Prostate gland (tissue), 2 donors: ENCODE data around the gene KRT13. TPM values are rescaled to one million over a fixed set of nuclear protein-coding genes. Genes with fewer than 3 reads are reported as not detected.

Experiments used
- DNase-seq: peaks from one replicate; pipeline ENCODE4 v3.0.0-alpha.2; 2019; ENCODE audit warnings: low spot score
- H3K27ac ChIP-seq, 2 donors: fragments of 200-600 bp; sonication (generic); 2 replicates each; pipeline ENCODE4 v1.5.1; 2017 to 2019
- H3K27me3 ChIP-seq: fragments of 200-600 bp; sonication (generic); replicated peaks from 2 replicates; pipeline ENCODE4 v1.5.1; 2019; ENCODE audit not compliant: insufficient read depth
- H3K36me3 ChIP-seq, 2 donors: fragments of 200-600 bp; sonication (generic); 1 replicate in 1 of 2; 2 replicates in 1 of 2; pipeline versions ENCODE4 v1.5.1 to v1.8.1; 2017 to 2019
- H3K4me1 ChIP-seq: fragments of 200-600 bp; sonication (generic); replicated peaks from 2 replicates; pipeline ENCODE4 v1.5.1; 2019
- H3K4me3 ChIP-seq, 2 donors: fragments of 200-600 bp; sonication (generic); 2 replicates each; pipeline ENCODE4 v1.5.1; 2017 to 2019
- H3K9me3 ChIP-seq: fragments of 200-600 bp; sonication (generic); 2 replicates; pipeline ENCODE4 v1.5.1; 2017
- CTCF ChIP-seq, 4 experiments: fragments of 200-600 bp in 2 of 4; fragments of 450-650 bp in 2 of 4; sonication (generic) in 2 of 4; IDR thresholded peaks; 1 replicate in 3 of 4; 2 replicates in 1 of 4; pipeline ENCODE4 v1.5.1; 2016 to 2019; ENCODE audit warnings: antibody characterized with exemption in 4 of 4, mild to moderate bottlenecking in 2 of 4, moderate library complexity in 2 of 4
- POLR2A ChIP-seq: fragments of 450-650 bp; IDR thresholded peaks from one replicate; pipeline ENCODE4 v1.6.1; 2016; ENCODE audit warnings: antibody characterized with exemption, mild to moderate bottlenecking
- POLR2AphosphoS5 ChIP-seq: sonication (generic); formaldehyde crosslinking; IDR thresholded peaks from one replicate; pipeline ENCODE4 v1.6.1; 2017; ENCODE audit warnings: antibody characterized with exemption
- WGBS: methylation state at CpG from one replicate; pipeline ENCODE4 v1.1.5; 2018; 5-methylcytosine and 5-hydroxymethylcytosine counted together
- intact Hi-C: fragments of 100-400 bp; cut with DNase I; formaldehyde crosslinking; loops from one replicate; pipeline ENCODE4 v1.14.2; 2022
- total RNA-seq, 2 donors: library from RNA; depleted of rRNA; stranded (reverse); fragments of >200 nt; gene quantifications; one replicate each; pipeline ENCODE4 v1.1.0, GENCODE V29; 2016

KRT13 gene
- total RNA-seq, 2 donors from 2014 or later, result 38.4 to 62.7 TPM

GRCh38 chr17:41505809-41506767 lies 676 bp upstream of the KRT13 start:
- peaks cover 2% of the 10 kb centered on the region for H3K4me1 ChIP-seq
- no peak overlapping the region for H3K4me3 ChIP-seq
- TF ChIP-seq POLR2A (no peak), POLR2AphosphoS5 (no peak), CTCF (IDR thresholded peaks at IDR 0.05) (no peak)
- H3K27ac ChIP-seq, result no peak overlapping the region
- H3K9me3 ChIP-seq, result no peaks in the 10 kb centered on the region
- H3K36me3 ChIP-seq, result no peaks in the 10 kb centered on the region
- 75% methylated on average over 14 of the region's 14 CpGs for WGBS
- no peaks in the 10 kb centered on the region for H3K27me3 ChIP-seq
- no peak for DNase-seq
- intact Hi-C loops, result loop anchor here (5.0 kb wide), 1 partner anchor 44 kb away; no protein-coding TSS in a partner anchor

GRCh38 chr17:41504246-41504977 lies 1.0 kb downstream of the KRT13 start:
- intact Hi-C loops, result no loop called here
- WGBS, result 25% methylated on average over 8 of the region's 8 CpGs
- Histone ChIP-seq H3K27me3 (no peaks in the 10 kb centered on the region), H3K4me1 (no peaks in the 10 kb centered on the region), H3K27ac (no peak overlapping the region), H3K36me3 (no peaks in the 10 kb centered on the region), H3K9me3 (no peaks in the 10 kb centered on the region), H3K4me3 (no peak overlapping the region)
- peak; percentile 15 for TF ChIP-seq POLR2AphosphoS5
- TF ChIP-seq POLR2A, result no peak
- no peak for DNase-seq

DNA sequence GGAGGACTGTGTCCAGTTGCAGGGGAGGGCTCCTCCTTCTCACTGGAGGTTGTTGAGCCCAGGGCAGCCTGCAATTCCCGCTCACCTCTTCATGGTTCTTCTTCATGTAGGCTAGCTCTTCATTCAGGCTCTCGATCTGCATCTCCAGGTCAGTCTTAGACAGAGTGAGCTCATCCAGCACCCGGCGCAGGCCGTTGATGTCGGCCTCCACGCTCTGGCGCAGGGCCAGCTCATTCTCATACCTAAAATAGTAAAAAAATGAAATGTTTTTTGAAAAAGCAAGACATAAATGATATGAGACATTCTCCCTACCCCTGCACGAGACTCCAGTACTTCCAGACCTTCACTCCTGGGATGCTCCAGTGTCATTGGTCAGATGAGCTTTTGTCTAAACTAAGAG lies 2.2 kb downstream of the KRT13 start:
- no peaks in the 10 kb centered on the region for H3K27me3 ChIP-seq
- no peak for TF ChIP-seq POLR2AphosphoS5
- no peak overlapping the region for H3K27ac ChIP-seq
- 72% methylated on average over 9 of the region's 9 CpGs for WGBS
- no peaks in the 10 kb centered on the region for H3K36me3 ChIP-seq
- H3K4me1 ChIP-seq, result no peaks in the 10 kb centered on the region
- DNase-seq, result no peak
- no peak overlapping the region for H3K4me3 ChIP-seq
- no peaks in the 10 kb centered on the region for H3K9me3 ChIP-seq
- intact Hi-C loops, result no loop called here

DNA sequence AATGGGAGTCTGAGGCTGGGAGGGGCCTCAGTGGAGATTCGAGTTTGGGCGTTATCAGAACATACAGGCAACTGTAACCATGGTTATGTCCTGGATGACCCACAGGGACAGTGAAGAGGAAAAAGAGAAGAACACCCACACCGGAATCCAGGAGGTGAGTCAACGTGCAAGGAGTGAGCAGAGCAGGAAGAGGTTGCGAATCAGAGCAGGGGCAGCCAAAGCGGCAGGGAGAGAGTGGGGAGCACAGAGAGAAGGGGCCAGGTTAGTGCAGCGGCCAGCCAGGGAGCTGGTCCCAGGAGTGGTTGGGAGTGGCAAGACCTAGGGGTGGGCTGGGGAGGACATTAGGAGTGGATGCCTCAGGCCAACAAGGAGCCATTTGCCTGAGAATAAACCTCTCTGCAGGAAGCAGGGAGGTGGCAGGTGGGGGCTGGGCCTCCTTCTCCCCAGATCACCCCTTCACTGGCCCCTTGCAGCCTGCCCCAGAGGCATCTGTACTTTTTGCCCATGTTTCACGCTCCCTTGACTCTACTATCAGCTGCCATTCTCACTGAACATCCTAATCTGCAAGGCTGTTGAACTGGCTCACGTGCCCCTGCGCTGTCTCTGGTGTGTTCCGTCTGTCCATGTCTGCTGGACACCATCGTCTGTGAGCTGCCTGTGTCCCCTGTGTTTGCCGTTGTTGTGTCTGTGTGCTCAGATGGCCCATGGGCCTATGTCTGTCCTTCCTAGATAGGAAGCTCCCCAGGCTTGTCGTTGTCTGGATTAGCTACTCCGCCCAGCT lies 5.1 kb downstream of the KRT13 start:
- H3K27ac ChIP-seq, result no peak overlapping the region
- H3K4me3 ChIP-seq, result no peak overlapping the region
- intact Hi-C loops, result no loop called here
- TF ChIP-seq CTCF (IDR thresholded peaks at IDR 0.05) (no peak), POLR2A (no peak), POLR2AphosphoS5 (no peak)
- H3K27me3 ChIP-seq, result no peaks in the 10 kb centered on the region
- no peak for DNase-seq
- WGBS, result 80% methylated on average over 15 of the region's 15 CpGs
- H3K9me3 ChIP-seq, result no peaks in the 10 kb centered on the region
- H3K36me3 ChIP-seq, result no peaks in the 10 kb centered on the region
- no peaks in the 10 kb centered on the region for H3K4me1 ChIP-seq

DNA sequence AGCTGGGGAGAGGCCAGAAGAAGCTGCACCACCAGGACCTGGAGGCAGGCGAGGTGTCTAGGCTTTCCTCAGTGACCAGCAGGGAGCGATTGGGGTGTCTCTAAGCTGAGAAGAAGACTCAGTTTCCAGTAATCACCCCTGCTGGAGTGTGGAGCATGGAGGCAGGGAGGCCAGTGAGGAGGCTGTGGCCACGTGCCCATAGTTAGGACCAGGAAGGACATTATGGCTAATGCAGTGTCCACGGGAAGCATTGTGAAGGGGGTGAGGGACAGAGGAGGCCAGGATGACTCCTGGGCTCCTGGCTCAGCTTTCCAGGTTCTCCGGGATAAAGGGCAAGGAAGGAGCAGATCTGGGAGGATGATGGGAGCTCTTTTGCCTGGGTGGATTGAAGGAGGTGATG lies 5.7 kb downstream of the KRT13 start:
- Histone ChIP-seq H3K27me3 (no peaks in the 10 kb centered on the region), H3K4me1 (no peaks in the 10 kb centered on the region), H3K36me3 (no peaks in the 10 kb centered on the region), H3K9me3 (no peaks in the 10 kb centered on the region), H3K4me3 (no peak overlapping the region), H3K27ac (no peak overlapping the region)
- intact Hi-C loops, result no loop called here
- WGBS, result 89% methylated on average over 5 of the region's 5 CpGs
- no peak for TF ChIP-seq POLR2A
- TF ChIP-seq POLR2AphosphoS5, result no peak
- no peak for TF ChIP-seq CTCF (IDR thresholded peaks at IDR 0.05)
- DNase-seq, result no peak
